Measurements from ENCODE around the gene FYN. TPM values are rescaled to one million over a fixed set of nuclear protein-coding genes. Genes with fewer than 3 reads are reported as not detected.
"Not testable (repeated sequence)": the region's sequence is repeated elsewhere in the genome, so short reads cannot be mapped to it uniquely, and the experiment has no call there.

FYN gene
- polyA plus RNA-seq, 4 donors = 17.9 to 33.8 (median 24.8) TPM

DNA sequence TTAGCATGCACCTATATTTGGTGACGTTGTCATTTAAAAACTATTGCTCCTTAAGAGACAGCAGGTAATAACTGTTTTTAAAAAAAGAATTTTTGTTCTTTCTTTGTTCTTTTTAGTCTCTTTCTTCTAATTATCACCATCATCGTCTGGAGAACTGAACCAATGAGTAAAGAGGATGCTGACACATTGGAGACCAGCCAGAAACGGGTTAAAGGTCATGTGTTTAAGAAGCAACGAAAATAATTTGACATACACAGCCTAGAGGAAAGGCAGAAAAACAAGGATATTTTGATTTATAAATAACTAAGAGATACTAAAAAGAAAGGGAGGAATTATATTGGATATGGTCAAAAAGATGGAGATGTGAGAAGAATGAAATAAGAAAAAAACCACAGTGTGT lies 19.2 kb upstream of the FYN start:
- Histone ChIP-seq H3K4me1 (ENCODE audit: control insufficient read depth in 3 of 3, insufficient read depth in 2 of 3, low read depth in 1 of 3, low read length in 2 of 3) (peaks cover 0 to 4% (median 0%) of the 10 kb centered on the region in 3 donors), H3K4me3 (ENCODE audit: low read depth in 1 of 3, low read length in 3 of 3) (no peak overlapping the region), H3K36me3 (ENCODE audit: control insufficient read depth in 3 of 3, insufficient read depth in 2 of 3, low read depth in 1 of 3, low read length in 3 of 3) (no peaks in the 10 kb centered on the region), H3K27ac (ENCODE audit: low read depth in 1 of 3, low read length in 2 of 3) (no peak overlapping the region), H3K27me3 (ENCODE audit: control insufficient read depth in 3 of 3, insufficient read depth in 3 of 3, low read length in 3 of 3) (peaks cover 0 to 5% (median 0%) of the 10 kb centered on the region in 3 donors), H3K9me3 (ENCODE audit: control insufficient read depth in 2 of 2, insufficient read depth in 1 of 2, low read depth in 1 of 2, low read length in 1 of 2) (no peaks in the 10 kb centered on the region)
- DNase-seq (no peak), FAIRE-seq (no peak)
- 41 to 61% (median 49%) methylated on average over 4 of the region's 4 CpGs for WGBS, 3 donors

DNA sequence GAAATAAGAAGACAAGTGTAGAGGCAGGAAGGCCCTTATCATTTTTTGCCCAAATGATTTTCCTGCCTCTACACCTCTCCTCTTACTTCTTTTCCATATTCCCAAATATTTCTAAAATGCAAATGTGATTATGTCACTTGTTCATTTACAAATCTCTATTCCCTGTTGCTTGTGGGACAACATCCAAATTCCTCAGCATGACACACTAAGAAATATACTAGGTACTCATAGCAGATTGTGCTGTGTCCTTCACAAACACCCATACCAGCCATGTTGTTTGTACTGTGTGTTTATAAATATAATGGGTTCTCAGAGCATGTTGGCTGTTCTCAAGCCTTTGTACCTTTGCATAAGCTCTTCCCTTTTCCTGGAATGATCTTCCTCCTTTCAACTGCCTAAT lies 17.7 kb upstream of the FYN start:
- H3K27ac ChIP-seq (ENCODE audit: low read depth in 1 of 3, low read length in 2 of 3) = no peak overlapping the region
- H3K27me3 ChIP-seq (ENCODE audit: control insufficient read depth in 3 of 3, insufficient read depth in 3 of 3, low read length in 3 of 3) = peaks cover 0 to 5% (median 0%) of the 10 kb centered on the region in 3 donors
- DNase-seq = no peak
- H3K9me3 ChIP-seq (ENCODE audit: control insufficient read depth in 2 of 2, insufficient read depth in 1 of 2, low read depth in 1 of 2, low read length in 1 of 2) = no peaks in the 10 kb centered on the region
- H3K4me3 ChIP-seq (ENCODE audit: low read depth in 1 of 3, low read length in 3 of 3) = no peak overlapping the region
- no peaks in the 10 kb centered on the region for H3K36me3 ChIP-seq (ENCODE audit: control insufficient read depth in 3 of 3, insufficient read depth in 2 of 3, low read depth in 1 of 3, low read length in 3 of 3)
- H3K4me1 ChIP-seq (ENCODE audit: control insufficient read depth in 3 of 3, insufficient read depth in 2 of 3, low read depth in 1 of 3, low read length in 2 of 3) = peaks cover 0 to 4% (median 0%) of the 10 kb centered on the region in 3 donors
- FAIRE-seq = no peak

DNA sequence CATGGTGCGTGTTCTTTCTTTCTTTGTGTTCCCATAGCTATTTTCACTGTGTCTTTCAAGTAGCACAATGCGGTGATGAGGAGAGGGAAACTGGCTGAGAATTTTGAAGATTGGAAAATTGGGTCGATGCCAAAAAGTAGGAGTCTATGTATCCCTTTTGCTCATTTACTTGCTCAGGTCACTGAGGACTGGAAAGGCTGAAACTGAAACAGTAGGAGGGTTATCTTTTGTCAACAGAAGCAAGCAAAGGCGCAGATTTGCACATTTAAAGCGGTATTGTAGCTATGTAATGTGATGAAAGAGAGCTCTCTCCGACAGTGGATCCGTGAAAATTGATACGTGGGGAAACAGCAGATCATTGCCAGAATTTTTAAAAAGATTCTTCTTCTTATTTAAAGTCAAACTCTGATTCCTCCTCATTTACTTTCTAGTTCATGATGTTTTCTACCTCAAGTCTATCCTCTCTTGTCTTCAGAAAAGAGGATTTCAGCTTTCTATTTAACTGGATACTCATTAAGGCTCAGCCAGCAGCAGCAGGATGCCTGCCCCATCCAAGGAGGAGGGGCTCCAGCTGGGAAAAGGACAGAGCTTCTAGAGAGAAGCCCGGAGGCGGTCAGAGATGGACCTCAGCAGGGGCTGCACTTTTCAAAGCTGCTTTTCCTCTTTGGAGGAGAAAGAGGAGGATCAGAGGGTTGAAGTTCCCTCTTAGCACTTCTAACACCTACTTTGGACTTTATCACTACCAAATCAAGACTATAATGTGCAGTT lies 15.9 kb upstream of the FYN start:
- no peak for FAIRE-seq

DNA sequence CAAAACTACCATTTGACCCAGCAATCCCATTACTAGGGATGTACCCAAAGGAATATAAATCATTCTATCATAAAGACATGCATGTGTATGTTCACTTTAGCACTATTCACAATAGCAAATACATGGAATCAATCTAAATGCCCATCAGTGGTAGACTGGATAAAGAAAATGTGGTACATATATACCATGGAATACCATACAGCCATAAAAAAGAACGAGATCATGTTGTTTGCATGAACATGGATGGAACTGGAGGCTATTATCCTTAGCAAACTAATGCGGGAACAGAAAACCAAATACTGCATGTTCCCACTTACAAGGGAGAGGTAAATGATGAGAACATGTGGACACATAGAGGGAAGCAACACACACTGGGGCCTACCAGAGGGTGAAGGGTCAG lies 13.5 kb upstream of the FYN start:
- not testable (repeated sequence) for H3K4me3 ChIP-seq (ENCODE audit: low read depth in 1 of 3, low read length in 3 of 3); H3K36me3 ChIP-seq (ENCODE audit: control insufficient read depth in 3 of 3, insufficient read depth in 2 of 3, low read depth in 1 of 3, low read length in 3 of 3); FAIRE-seq; H3K27ac ChIP-seq (ENCODE audit: low read depth in 1 of 3, low read length in 2 of 3); H3K9me3 ChIP-seq (ENCODE audit: control insufficient read depth in 2 of 2, insufficient read depth in 1 of 2, low read depth in 1 of 2, low read length in 1 of 2); H3K4me1 ChIP-seq (ENCODE audit: control insufficient read depth in 3 of 3, insufficient read depth in 2 of 3, low read depth in 1 of 3, low read length in 2 of 3); H3K27me3 ChIP-seq (ENCODE audit: control insufficient read depth in 3 of 3, insufficient read depth in 3 of 3, low read length in 3 of 3); DNase-seq
- 81 to 96% (median 92%) methylated on average over 2 of the region's 2 CpGs for WGBS, 3 donors

More for the DNA sequence above, 15.9 kb upstream of the FYN start:
- Histone ChIP-seq H3K4me3 (ENCODE audit: low read depth in 1 of 3, low read length in 3 of 3) (peak overlapping the region in 1 of 3 donors; percentile 7), H3K9me3 (ENCODE audit: control insufficient read depth in 2 of 2, insufficient read depth in 1 of 2, low read depth in 1 of 2, low read length in 1 of 2) (no peaks in the 10 kb centered on the region), H3K4me1 (ENCODE audit: control insufficient read depth in 3 of 3, insufficient read depth in 2 of 3, low read depth in 1 of 3, low read length in 2 of 3) (peaks cover 0 to 4% (median 0%) of the 10 kb centered on the region in 3 donors), H3K27ac (ENCODE audit: low read depth in 1 of 3, low read length in 2 of 3) (no peak overlapping the region), H3K36me3 (ENCODE audit: control insufficient read depth in 3 of 3, insufficient read depth in 2 of 3, low read depth in 1 of 3, low read length in 3 of 3) (no peaks in the 10 kb centered on the region), H3K27me3 (ENCODE audit: control insufficient read depth in 3 of 3, insufficient read depth in 3 of 3, low read length in 3 of 3) (peaks cover 0 to 5% (median 0%) of the 10 kb centered on the region in 3 donors)
- WGBS, 3 donors = 22 to 33% (median 26%) methylated on average over 10 of the region's 10 CpGs
- DNase-seq = peak in 1 of 2 donors; percentile 23

DNA sequence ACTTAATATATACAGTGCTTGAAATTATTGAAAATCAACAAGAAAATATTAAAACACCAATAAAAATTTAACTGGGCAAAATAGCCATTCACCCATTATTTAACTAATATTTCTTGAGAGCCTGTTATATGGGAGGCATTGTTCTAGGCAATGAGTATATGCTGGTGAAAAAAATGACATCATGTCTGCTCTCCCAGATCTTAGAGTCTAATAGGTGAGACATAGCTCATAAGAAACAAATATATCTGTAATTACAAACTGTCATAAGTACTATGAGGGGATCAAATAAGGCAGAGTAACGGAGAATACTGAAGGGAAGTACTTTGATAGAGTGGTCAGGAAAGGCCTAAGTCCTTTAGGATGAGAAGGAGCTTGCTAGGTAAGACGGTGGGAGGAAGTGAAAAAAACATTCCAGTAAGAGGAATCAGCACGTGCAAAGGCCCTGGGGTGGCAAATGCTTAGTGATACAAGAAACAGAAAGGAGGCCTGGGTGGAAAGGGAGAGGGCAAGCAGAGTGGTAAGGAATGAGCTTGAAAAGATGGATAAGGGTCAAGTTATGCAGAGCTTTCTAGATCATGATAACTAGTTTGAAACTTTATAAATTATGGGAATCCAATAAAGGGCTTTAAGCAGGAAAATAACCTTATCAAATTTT lies 12.2 kb upstream of the FYN start:
- Histone ChIP-seq H3K9me3 (ENCODE audit: control insufficient read depth in 2 of 2, insufficient read depth in 1 of 2, low read depth in 1 of 2, low read length in 1 of 2) (no peaks in the 10 kb centered on the region), H3K4me1 (ENCODE audit: control insufficient read depth in 3 of 3, insufficient read depth in 2 of 3, low read depth in 1 of 3, low read length in 2 of 3) (peaks cover 0 to 4% (median 0%) of the 10 kb centered on the region in 3 donors), H3K27me3 (ENCODE audit: control insufficient read depth in 3 of 3, insufficient read depth in 3 of 3, low read length in 3 of 3) (peaks cover 0 to 5% (median 0%) of the 10 kb centered on the region in 3 donors), H3K27ac (ENCODE audit: low read depth in 1 of 3, low read length in 2 of 3) (no peak overlapping the region), H3K4me3 (ENCODE audit: low read depth in 1 of 3, low read length in 3 of 3) (no peak overlapping the region), H3K36me3 (ENCODE audit: control insufficient read depth in 3 of 3, insufficient read depth in 2 of 3, low read depth in 1 of 3, low read length in 3 of 3) (no peaks in the 10 kb centered on the region)
- no peak for DNase-seq
- no peak for FAIRE-seq
- WGBS, 3 donors = 87 to 92% (median 90%) methylated on average over 3 of the region's 3 CpGs

DNA sequence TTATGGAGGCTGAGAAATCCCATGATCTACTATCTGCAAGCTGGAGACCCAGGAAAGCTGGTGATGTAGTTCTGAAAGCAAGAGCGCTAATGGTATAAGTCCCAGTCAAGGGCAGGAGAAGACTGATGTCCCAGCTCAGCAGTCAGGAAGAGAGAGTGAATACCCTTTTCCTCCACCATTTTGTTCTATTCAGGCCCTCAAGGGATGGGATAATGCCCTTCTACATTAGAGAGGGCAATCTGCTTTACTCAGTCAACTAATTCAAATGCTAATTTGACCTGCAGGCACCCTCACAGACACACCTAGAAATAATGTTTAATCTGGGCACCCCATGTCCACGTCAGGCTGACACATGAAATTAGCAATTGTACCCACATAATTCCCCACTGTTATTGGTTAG lies 10.8 kb upstream of the FYN start:
- no peaks in the 10 kb centered on the region for H3K27me3 ChIP-seq (ENCODE audit: control insufficient read depth in 3 of 3, insufficient read depth in 3 of 3, low read length in 3 of 3)
- H3K27ac ChIP-seq (ENCODE audit: low read depth in 1 of 3, low read length in 2 of 3) = no peak overlapping the region
- no peaks in the 10 kb centered on the region for H3K4me1 ChIP-seq (ENCODE audit: control insufficient read depth in 3 of 3, insufficient read depth in 2 of 3, low read depth in 1 of 3, low read length in 2 of 3)
- 80 to 89% (median 80%) methylated on average over 2 of the region's 2 CpGs for WGBS, 3 donors
- no peak overlapping the region for H3K4me3 ChIP-seq (ENCODE audit: low read depth in 1 of 3, low read length in 3 of 3)
- H3K36me3 ChIP-seq (ENCODE audit: control insufficient read depth in 3 of 3, insufficient read depth in 2 of 3, low read depth in 1 of 3, low read length in 3 of 3) = no peaks in the 10 kb centered on the region
- DNase-seq = no peak
- FAIRE-seq = no peak
- H3K9me3 ChIP-seq (ENCODE audit: control insufficient read depth in 2 of 2, insufficient read depth in 1 of 2, low read depth in 1 of 2, low read length in 1 of 2) = no peaks in the 10 kb centered on the region

DNA sequence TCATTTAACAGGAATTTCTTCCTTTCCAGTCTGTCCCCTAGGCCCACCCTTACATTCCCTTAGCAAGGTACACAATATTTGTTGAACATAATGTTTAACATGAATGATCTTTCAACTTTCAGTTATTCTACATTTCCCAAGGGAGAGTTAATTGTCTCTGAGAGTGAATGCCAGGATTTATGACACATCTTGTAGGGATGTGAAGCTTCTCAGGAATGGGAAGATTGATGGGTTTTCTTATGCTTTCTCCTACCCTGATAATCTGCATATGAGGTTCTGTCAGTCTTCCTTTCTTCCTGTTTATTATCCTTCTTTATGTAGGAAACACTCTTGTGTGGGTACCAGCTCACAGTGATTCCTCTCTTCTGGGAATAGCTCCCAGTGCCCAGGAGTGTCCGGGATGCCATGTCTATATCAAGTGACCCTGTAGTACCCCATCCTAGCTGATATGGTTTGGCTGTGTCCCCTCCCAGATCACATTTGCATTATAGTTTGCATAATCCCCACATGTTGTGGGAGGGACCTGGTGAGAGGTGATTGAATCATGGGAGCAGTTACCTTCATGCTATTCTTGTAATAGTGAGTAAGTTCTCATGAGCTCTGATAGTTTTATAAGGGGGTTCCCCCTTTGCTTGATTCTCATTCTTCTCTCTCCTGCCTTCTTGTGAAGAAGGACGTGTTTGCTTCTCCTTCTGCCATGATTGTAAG lies 7.1 kb upstream of the FYN start:
- Histone ChIP-seq H3K27me3 (ENCODE audit: control insufficient read depth in 3 of 3, insufficient read depth in 3 of 3, low read length in 3 of 3) (no peaks in the 10 kb centered on the region), H3K9me3 (ENCODE audit: control insufficient read depth in 2 of 2, insufficient read depth in 1 of 2, low read depth in 1 of 2, low read length in 1 of 2) (no peaks in the 10 kb centered on the region), H3K4me3 (ENCODE audit: low read depth in 1 of 3, low read length in 3 of 3) (no peak overlapping the region), H3K27ac (ENCODE audit: low read depth in 1 of 3, low read length in 2 of 3) (no peak overlapping the region), H3K4me1 (ENCODE audit: control insufficient read depth in 3 of 3, insufficient read depth in 2 of 3, low read depth in 1 of 3, low read length in 2 of 3) (no peaks in the 10 kb centered on the region), H3K36me3 (ENCODE audit: control insufficient read depth in 3 of 3, insufficient read depth in 2 of 3, low read depth in 1 of 3, low read length in 3 of 3) (no peaks in the 10 kb centered on the region)
- WGBS, 3 donors = 78 to 90% (median 88%) methylated on average over 2 of the region's 2 CpGs
- FAIRE-seq (no peak), DNase-seq (no peak)

DNA sequence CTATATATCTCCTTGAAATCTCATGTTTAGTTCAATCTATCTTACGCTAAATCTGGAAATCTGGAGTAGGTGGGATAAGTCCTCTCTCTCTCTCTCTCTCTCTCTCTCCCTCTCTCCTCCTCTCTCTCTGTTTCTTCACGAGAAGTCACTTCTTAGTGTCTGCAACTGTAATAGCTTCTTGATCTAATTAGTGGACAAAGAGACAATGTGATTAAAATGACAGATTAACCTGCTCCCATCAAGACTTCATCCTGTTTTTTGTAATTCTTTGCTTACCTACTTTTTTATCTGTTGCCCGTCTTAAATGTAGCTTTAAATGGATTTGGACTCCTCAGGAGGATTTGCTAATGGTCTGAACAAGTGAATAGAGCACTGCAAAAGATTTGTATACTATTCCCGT lies 2.5 kb upstream of the FYN start:
- no peaks in the 10 kb centered on the region for H3K36me3 ChIP-seq (ENCODE audit: control insufficient read depth in 3 of 3, insufficient read depth in 2 of 3, low read depth in 1 of 3, low read length in 3 of 3)
- DNase-seq (no peak), FAIRE-seq (no peak)
- H3K4me3 ChIP-seq (ENCODE audit: low read depth in 1 of 3, low read length in 3 of 3) = no peak overlapping the region
- H3K27ac ChIP-seq (ENCODE audit: low read depth in 1 of 3, low read length in 2 of 3) = no peak overlapping the region
- H3K4me1 ChIP-seq (ENCODE audit: control insufficient read depth in 3 of 3, insufficient read depth in 2 of 3, low read depth in 1 of 3, low read length in 2 of 3) = peaks cover 0 to 8% (median 2%) of the 10 kb centered on the region in 3 donors
- H3K27me3 ChIP-seq (ENCODE audit: control insufficient read depth in 3 of 3, insufficient read depth in 3 of 3, low read length in 3 of 3) = peaks cover 0 to 5% (median 0%) of the 10 kb centered on the region in 3 donors
- no peaks in the 10 kb centered on the region for H3K9me3 ChIP-seq (ENCODE audit: control insufficient read depth in 2 of 2, insufficient read depth in 1 of 2, low read depth in 1 of 2, low read length in 1 of 2)
- WGBS, 3 donors = 85 to 92% (median 89%) methylated on average over 4 of the region's 4 CpGs
